Cortex of kidney (tissue), 1 donor: ENCODE results near the gene ZNF627.
"Not testable (repeated sequence)": the region's sequence is repeated elsewhere in the genome, so short reads cannot be mapped to it uniquely, and the experiment has no call there.

Experiments used
- DNase-seq: peaks from one replicate; lab custom pipeline; 2025; lab: John Stamatoyannopoulos, UW

The ZNF627 gene

DNA sequence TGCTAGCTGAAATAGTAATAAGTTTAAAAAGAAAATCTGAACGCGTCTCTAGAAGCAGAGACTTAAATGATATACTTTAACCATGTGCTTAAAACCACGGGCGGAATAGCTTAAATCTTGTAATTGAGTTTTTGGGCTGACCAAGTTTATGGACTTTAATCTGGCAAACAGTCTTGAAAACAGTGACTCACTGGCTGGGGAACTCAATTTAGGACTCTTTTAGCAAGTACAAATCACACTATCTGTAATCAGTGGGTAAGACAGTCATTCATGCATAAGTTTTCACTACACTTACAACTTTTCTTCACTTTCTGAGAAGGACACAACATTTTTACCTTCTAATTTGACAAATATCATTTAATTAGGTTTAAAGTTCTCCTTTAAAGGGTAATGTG is 26.8 kb downstream of the ZNF627 start:
- DNase-seq = no peak

DNA sequence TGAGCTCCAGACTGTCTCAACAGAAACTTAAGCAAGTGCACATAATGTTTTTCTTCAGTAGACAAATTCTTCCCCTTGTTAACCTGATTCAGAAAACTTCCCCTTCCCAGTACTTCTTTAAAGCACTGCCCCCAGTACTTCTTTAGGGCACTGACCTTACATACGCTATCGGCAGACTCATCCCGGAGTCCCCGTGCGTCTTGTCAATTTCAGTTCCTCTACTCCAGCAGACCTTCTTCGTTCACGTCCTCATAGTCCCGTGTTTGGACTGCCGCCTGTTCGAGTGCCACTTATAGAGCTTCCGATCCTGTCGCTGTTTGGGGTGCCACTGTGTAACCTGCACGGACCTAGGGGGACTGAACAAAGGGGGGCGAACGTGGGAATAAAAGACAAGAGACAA is 29.0 kb downstream of the ZNF627 start:
- no peak for DNase-seq

DNA sequence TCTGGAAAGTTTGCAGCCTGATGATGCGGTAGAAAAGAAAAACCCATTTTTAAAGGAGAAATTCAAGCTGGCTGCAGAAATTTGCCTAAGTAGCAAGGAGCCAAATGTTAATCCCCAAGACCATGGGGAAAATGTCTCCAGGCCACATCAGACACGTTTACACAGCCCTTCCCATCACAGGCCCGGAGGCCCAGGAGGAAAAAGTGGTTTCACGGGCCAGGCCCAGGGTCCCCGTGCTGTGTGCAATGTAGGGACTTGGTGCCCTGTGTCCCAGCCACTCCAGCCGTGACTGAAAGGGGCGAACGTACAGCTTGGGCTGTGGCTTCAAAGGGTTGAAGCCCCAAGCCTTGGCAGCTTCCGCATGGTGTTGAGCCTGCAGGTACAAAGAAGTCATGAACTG is 35.9 kb downstream of the ZNF627 start:
- no peak for DNase-seq

DNA sequence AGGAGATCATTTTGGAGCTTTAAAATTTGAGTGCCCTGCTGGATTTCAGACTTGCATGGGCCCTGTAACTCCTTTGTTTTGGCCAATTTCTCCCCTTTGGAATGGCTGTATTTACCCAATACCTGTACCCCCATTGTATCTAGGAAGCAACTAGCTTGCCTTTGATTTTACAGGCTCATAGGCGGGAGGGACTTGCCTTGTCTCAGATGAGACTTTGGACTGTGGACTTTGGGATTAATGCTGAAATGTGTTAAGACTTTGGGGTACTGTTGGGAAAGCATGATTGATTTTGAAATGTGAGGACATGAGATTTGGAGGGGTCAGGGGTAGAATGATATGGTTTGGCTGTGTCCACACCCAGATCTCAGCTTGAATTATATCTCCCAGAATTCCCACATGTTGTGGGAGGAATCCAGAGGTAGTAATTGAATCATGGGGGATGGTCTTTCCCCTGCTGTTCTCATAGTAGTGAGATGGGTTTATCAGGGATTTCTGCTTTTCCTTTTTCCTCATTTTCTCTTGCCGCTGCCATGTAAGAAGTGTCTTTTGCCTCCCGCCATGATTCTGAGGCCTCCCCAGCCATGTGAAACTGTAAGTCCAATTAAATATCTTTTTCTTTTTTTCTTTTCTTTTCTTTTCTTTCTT is 36.9 kb downstream of the ZNF627 start:
- DNase-seq = not testable (repeated sequence)

DNA sequence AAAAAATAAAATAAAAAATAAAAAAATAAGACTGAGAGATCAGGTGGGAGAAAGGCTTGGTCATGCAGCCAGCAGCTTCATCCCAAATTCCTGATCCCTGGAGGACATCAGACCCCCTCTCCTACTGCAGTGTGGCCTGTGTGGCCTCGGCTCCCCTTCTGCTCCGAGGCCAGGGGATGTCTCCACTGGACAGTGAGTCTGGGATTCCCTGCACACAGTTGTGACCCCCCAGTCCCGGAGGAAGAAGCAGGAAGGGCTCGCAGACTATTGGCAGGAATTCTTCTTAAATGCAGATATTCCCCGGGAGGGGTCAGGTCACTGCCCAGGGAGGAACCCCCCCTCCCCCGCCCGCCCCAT is 41.9 kb downstream of the ZNF627 start:
- no peak for DNase-seq

DNA sequence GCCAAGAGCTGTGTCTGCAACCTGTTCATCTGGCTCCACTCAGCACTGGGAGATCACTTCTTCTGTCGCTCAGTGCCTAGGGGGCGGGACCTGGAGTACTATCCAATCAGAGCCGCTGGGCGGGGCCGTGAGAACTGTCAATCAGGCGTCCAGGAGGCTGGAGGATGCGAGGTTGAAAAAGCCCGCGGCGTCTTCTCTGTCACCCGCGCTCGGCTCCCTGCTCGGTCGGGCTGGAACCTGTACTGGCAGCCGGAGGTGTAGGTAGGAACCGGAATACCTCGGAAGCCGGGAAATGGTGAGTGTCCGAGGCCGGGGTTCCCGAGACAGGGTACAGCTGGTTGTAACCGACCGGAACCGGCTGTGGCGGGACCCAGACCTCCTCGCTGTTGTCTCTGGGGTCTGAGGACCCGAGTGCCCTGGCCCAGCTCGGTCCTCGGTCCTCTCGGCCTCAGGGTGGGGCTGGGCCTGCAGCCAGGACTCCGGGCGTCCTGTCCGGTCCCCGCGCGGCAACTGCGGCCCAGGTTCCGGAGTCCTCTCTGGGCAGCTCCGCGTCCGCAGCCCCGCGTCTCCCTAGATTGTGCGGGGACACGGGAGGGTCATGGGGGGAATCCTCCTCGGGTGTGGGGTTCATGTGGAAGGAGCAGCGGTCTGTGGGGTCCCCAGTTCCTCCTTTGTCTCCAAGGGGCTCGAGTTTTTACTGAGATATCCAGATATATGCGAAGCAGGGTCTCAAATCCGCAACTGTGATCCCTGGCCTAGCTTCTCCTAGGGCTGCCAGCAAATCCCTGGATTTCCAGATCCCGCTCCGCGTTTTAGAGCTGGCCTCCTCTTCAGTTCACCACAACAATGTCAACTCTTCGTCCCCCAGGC is 42.6 kb downstream of the ZNF627 start:
- no peak for DNase-seq

DNA sequence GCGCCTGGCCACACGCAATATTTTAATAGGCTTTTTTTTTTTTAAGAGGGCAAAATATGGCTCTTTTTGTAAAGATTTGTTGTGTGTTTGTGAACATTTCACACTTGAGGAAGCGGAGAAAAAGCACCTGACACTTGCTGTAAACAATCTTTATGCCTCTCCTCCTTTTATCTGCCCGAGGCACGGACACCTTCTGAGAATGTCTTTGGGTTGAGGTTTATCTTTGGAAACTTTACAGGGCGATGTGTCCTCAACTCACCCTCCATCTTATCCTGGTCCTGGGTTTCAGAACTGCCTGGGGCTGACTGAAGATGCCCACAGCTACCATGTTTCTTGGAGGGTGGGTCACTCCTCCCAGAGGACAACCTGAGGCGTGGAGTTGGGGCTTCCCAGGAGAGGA is 44.0 kb downstream of the ZNF627 start:
- DNase-seq = no peak

DNA sequence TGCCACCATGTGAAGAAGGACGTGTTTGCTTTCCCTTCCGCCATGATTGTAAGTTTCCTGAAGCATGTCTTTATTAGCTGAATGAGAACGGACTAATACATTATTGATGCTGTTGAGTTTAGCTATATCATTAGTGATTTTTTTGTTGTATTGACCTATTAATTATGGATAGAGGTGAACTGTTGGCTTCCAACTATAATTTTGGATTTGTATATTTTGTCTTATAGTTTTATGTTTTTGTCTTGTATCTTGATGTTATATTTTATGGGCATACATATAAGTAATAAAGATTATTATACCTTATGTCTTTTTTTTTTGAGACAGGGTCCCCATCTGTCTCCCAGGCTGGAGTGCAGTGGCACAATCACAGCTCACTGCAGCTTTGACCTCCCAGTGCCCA is 45.6 kb downstream of the ZNF627 start:
- DNase-seq = no peak

DNA sequence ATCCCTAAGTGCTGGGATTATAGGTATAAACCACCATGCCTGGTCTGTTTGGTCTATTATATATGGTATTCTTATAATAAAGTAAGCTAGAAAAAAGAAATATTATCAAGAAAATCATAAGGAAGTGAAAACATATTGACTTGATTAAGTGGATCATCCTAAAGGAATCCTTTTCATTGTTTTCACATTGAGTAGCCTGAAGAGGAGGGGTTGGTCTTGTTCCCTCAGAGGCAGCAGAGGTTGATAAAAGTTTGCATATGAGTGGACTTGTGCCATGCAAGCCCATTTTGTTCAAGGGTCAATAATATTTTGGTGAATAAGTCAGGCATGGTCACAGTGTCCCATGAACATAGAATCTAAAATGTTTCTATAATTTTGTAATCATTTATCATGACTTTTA is 52.7 kb downstream of the ZNF627 start:
- no peak for DNase-seq

DNA sequence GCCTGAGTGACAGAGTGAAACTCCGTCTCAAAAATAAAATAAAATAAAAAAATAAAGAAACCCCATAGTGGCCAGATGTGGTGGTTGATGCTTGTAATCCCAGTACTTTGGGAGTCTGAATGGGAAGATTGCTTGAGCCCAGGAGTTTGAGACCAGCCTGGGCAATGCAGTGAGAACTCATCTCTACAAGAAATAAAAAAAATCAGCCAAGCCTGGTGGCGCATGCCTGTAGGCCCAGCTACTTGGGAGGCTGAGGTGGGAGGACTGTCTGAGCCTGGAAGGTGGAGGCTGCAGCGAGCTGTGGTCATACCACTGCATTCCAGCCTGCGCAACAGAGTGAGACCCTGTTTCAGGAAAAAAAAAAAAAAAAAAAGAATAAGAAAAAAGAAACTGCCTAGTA is 53.8 kb downstream of the ZNF627 start:
- DNase-seq = no peak

DNA sequence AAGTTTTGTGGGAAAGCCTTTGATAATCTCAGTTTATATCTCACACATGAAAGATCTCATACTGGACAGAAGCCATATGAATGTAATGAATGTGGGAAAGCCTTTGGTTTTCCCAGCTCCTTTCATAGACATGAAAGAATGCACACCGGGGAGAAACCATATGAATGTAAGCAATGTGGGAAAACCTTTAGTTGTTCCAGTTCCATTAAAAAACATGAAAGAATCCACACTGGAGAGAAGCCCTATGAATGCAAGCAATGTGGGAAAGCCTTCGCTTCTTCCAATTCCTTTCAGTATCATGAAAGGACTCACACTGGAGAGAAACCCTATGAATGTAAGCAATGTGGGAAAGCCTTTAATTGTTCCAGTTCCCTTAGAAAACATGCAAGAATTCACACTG is 54.8 kb downstream of the ZNF627 start:
- no peak for DNase-seq

DNA sequence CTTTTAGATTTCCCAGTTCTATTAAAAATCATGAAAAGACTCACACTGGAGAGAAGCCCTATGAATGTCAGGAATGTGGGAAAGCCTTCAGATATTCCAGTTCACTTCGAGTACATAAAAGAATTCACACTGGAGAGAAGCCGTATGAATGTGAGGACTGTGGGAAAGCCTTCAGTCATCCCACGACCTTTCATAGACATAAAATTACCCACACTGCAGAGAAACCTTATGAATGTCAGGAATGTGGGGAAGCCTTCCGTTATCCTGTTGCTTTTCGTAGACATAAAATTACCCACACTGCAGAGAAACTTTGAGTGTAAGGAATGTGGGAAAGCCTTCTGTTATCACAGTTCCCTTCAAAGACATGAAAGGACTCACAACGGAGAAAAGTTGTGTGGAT is 55.2 kb downstream of the ZNF627 start:
- DNase-seq = no peak

DNA sequence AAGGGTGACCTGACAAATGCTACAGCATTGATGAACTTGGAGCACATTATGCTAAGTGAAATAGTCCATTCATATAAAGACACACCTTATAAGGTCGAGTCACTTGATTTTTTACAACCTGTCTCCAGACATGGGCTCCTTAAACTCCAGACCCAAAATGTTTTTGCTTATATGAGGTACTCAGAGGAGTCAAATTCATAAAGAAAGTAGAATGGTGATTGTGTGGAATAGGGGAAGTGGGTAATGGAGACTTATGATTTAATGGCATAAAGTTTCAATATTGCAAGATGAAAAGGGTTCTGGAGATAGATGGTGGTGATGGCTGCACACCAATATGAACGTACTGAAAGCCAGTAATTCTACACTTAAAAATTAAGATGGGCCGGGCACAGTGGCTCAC is 59.3 kb downstream of the ZNF627 start:
- DNase-seq = no peak

DNA sequence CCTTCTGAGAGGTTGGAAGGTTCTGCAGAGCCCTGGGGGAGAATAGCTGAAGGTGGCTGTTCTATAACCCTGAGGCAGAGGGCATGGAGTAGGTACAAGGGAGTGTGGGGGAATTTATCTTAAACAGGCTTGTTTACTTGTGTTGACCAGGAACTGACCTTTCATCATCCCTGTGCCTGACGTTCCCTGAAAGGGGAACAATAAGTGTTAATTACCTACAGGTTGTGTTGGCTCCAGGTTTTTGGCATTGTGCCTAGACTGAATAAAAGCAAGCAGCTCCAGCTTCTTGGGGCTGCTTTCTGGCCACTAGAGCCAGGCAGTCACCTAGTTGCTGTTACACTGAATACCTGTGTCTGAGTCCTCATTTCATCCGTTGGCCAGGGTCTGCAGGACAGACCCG is 60.0 kb downstream of the ZNF627 start:
- DNase-seq = no peak

DNA sequence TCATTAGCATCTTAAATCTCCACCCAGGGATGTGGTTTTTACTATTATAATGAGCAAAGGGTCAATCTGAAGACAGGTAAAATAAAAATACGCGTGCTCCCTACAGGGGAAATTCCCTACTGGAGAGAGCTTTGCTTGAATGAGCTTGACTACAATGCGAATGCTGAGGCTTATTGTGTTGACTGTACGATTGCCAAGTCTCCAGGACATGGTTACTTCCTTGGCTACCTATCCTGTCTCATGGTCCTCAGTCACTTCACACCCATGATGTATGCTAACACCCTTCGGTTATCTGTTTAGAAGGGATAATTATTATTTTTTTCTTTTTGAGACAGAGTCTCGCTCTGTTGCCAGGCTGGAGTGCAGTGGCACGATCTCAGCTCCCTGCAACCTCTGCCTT is 61.7 kb downstream of the ZNF627 start:
- DNase-seq = no peak

DNA sequence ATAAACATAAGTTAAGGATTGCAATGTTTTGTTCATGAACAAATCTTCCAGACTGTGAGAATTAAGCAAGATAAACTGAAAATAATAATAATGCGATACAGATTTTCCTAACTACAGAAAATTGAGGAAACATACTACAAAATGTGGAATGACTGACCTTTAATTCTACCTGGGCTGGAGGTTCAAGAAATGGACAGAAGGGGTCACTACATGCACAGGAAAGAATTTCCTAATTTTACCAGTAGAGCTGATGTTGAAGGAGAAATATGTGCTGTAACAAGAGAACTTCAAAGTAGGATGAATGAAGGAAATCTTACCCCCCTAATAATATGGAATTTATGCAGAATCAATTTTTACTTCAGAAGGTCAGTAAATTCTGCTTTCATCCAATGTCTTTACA is 62.3 kb downstream of the ZNF627 start:
- no peak for DNase-seq

DNA sequence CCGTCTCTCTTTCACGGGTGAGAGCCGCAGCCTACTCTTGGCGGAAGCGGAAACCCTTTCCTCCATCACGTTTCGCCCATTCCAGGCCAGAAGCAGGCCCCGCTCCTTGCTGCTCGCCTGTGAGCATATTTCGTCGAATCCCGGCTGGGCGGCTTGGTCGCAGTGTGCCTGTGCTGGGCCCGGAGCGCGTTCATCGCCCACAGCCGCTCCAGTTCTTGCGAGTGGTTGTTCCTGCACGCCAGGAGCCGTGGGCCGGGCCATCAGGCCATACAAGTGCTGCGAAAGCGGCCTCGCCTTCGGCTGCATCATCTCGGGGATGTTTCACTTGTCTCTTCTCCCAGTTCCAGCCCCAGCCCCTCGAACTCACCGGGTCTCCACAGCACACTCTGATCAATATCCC is 65.0 kb downstream of the ZNF627 start:
- DNase-seq = no peak

DNA sequence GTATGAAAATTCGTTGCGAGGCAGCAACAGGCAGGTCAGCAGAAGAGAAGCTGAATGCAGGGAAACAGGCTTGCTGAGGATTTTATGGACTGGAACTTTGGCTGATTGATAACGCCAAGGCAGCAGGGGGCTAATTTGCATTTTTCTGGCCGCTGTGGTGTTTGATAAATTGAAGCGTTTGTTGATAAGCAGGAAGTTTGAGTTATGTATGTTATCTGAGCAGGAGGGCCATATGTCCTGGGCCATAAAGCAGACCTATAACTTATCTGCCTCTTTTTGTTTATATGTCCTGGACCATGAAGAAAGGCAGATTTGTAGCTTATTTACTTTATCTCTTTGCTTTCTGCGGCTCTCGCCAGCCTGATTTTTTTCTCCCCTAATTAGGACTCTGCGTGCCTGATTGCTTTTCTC is 65.9 kb downstream of the ZNF627 start:
- DNase-seq = no peak
